ENCODE results near the gene GRIK3. TPM values are rescaled to one million over a fixed set of nuclear protein-coding genes. Genes with fewer than 3 reads are reported as not detected.

The GRIK3 gene
- total and polyA plus RNA-seq, 4 experiments from 2014 or later, result not detected

- Mint-ChIP-seq H3K27me3 (peaks cover 5 to 10% of the 10 kb centered on the region in 2 donors), H3K4me3 (no peak overlapping the region), H3K36me3 (no peaks in the 10 kb centered on the region), H3K27ac (no peak overlapping the region), H3K9me3 (peaks cover 0 to 3% (median 0%) of the 10 kb centered on the region in 8 donors), H3K4me1 (no peaks in the 10 kb centered on the region)
- intact Hi-C loops (cut with micrococcal nuclease), result no loop called here
- ChIA-PET POLR2A (ENCODE audit: partially characterized antibody) (no interaction called here), CTCF (ENCODE audit: partially characterized antibody) (no interaction called here)
- Histone ChIP-seq H3K27me3 (ENCODE audit: insufficient read depth, low read length) (no peaks in the 10 kb centered on the region), H3K4me1 (ENCODE audit: insufficient read depth, low read length) (no peaks in the 10 kb centered on the region), H3K9me3 (ENCODE audit: control insufficient read depth in 1 of 2, low read length in 2 of 2) (no peaks in the 10 kb centered on the region), H3K36me3 (ENCODE audit: insufficient read depth, low read length) (no peaks in the 10 kb centered on the region), H3K27ac (ENCODE audit: low read depth, low read length) (no peak overlapping the region), H3K4me3 (ENCODE audit: low read length in 2 of 2) (no peak overlapping the region)
- DNase-seq, result no peak
Observed at GRCh38 chr1:37058424-37058988, 24.2 kb upstream of the GRIK3 start.

- DNase-seq, result no peak
- no peaks in the 10 kb centered on the region for H3K9me3 ChIP-seq (ENCODE audit: control insufficient read depth in 1 of 2, low read length in 2 of 2)
- no peaks in the 10 kb centered on the region for H3K27me3 ChIP-seq (ENCODE audit: insufficient read depth, low read length)
- H3K9me3 Mint-ChIP-seq, result peaks cover 0 to 3% (median 0%) of the 10 kb centered on the region in 8 donors
- CTCF ChIA-PET (ENCODE audit: partially characterized antibody), result no interaction called here
- no peak overlapping the region for H3K27ac Mint-ChIP-seq
- H3K4me3 ChIP-seq (ENCODE audit: low read length in 2 of 2), result no peak overlapping the region
- no peak overlapping the region for H3K27ac ChIP-seq (ENCODE audit: low read depth, low read length)
- no peak overlapping the region for H3K4me3 Mint-ChIP-seq
- peaks cover 5 to 13% of the 10 kb centered on the region in 2 donors for H3K27me3 Mint-ChIP-seq
- no peaks in the 10 kb centered on the region for H3K4me1 ChIP-seq (ENCODE audit: insufficient read depth, low read length)
- no peaks in the 10 kb centered on the region for H3K36me3 ChIP-seq (ENCODE audit: insufficient read depth, low read length)
- POLR2A ChIA-PET (ENCODE audit: partially characterized antibody), result no interaction called here
- no peaks in the 10 kb centered on the region for H3K4me1 Mint-ChIP-seq
- intact Hi-C loops (cut with micrococcal nuclease), result no loop called here
- no peaks in the 10 kb centered on the region for H3K36me3 Mint-ChIP-seq
Observed at GRCh38 chr1:37056325-37056724, 22.0 kb upstream of the GRIK3 start.

- intact Hi-C loops (cut with micrococcal nuclease), result no loop called here
- Mint-ChIP-seq H3K27me3 (peaks cover 0 to 8% of the 10 kb centered on the region in 2 donors), H3K9me3 (peaks cover 0 to 2% (median 0%) of the 10 kb centered on the region in 8 donors), H3K4me3 (no peak overlapping the region), H3K27ac (no peak overlapping the region), H3K4me1 (no peaks in the 10 kb centered on the region), H3K36me3 (no peaks in the 10 kb centered on the region)
- DNase-seq, result no peak
- H3K9me3 ChIP-seq (ENCODE audit: control insufficient read depth in 1 of 2, low read length in 2 of 2), result no peaks in the 10 kb centered on the region
- ChIA-PET CTCF (ENCODE audit: partially characterized antibody) (no interaction called here), POLR2A (ENCODE audit: partially characterized antibody) (no interaction called here)
- no peaks in the 10 kb centered on the region for H3K27me3 ChIP-seq (ENCODE audit: insufficient read depth, low read length)
- no peaks in the 10 kb centered on the region for H3K4me1 ChIP-seq (ENCODE audit: insufficient read depth, low read length)
- H3K36me3 ChIP-seq (ENCODE audit: insufficient read depth, low read length), result no peaks in the 10 kb centered on the region
- H3K27ac ChIP-seq (ENCODE audit: low read depth, low read length), result no peak overlapping the region
- H3K4me3 ChIP-seq (ENCODE audit: low read length in 2 of 2), result no peak overlapping the region
Observed at GRCh38 chr1:37055631-37056030, 21.3 kb upstream of the GRIK3 start.

- intact Hi-C loops (cut with micrococcal nuclease), result no loop called here
- Mint-ChIP-seq H3K4me3 (no peak overlapping the region), H3K4me1 (no peaks in the 10 kb centered on the region), H3K36me3 (no peaks in the 10 kb centered on the region), H3K27ac (no peak overlapping the region), H3K9me3 (peaks cover 0 to 2% (median 0%) of the 10 kb centered on the region in 8 donors), H3K27me3 (peaks cover 3 to 8% of the 10 kb centered on the region in 2 donors)
- H3K4me3 ChIP-seq (ENCODE audit: low read length in 2 of 2), result no peak overlapping the region
- H3K9me3 ChIP-seq (ENCODE audit: control insufficient read depth in 1 of 2, low read length in 2 of 2), result no peaks in the 10 kb centered on the region
- H3K36me3 ChIP-seq (ENCODE audit: insufficient read depth, low read length), result no peaks in the 10 kb centered on the region
- H3K27me3 ChIP-seq (ENCODE audit: insufficient read depth, low read length), result no peaks in the 10 kb centered on the region
- DNase-seq, result no peak
- H3K4me1 ChIP-seq (ENCODE audit: insufficient read depth, low read length), result no peaks in the 10 kb centered on the region
- CTCF ChIA-PET (ENCODE audit: partially characterized antibody), result no interaction called here
- POLR2A ChIA-PET (ENCODE audit: partially characterized antibody), result no interaction called here
- no peak overlapping the region for H3K27ac ChIP-seq (ENCODE audit: low read depth, low read length)
Observed at GRCh38 chr1:37053173-37053572, 18.9 kb upstream of the GRIK3 start.

- intact Hi-C loops (cut with micrococcal nuclease), result no loop called here
- CTCF ChIA-PET (ENCODE audit: partially characterized antibody), result no interaction called here
- Mint-ChIP-seq H3K27ac (no peak overlapping the region), H3K27me3 (peaks cover 3 to 8% of the 10 kb centered on the region in 2 donors), H3K9me3 (peaks cover 0 to 2% (median 0%) of the 10 kb centered on the region in 8 donors), H3K4me1 (no peaks in the 10 kb centered on the region), H3K4me3 (no peak overlapping the region), H3K36me3 (no peaks in the 10 kb centered on the region)
- Histone ChIP-seq H3K27ac (ENCODE audit: low read depth, low read length) (no peak overlapping the region), H3K27me3 (ENCODE audit: insufficient read depth, low read length) (no peaks in the 10 kb centered on the region), H3K36me3 (ENCODE audit: insufficient read depth, low read length) (no peaks in the 10 kb centered on the region), H3K9me3 (ENCODE audit: control insufficient read depth in 1 of 2, low read length in 2 of 2) (no peaks in the 10 kb centered on the region), H3K4me1 (ENCODE audit: insufficient read depth, low read length) (no peaks in the 10 kb centered on the region), H3K4me3 (ENCODE audit: low read length in 2 of 2) (no peak overlapping the region)
- POLR2A ChIA-PET (ENCODE audit: partially characterized antibody), result no interaction called here
- no peak for DNase-seq
Observed at GRCh38 chr1:37052120-37052519, 17.8 kb upstream of the GRIK3 start.

GRCh38 chr1:37051346-37051745 is 17.0 kb upstream of the GRIK3 start:
- no peak for DNase-seq
- intact Hi-C loops (cut with micrococcal nuclease), result no loop called here
- peaks cover 0 to 2% (median 0%) of the 10 kb centered on the region in 8 donors for H3K9me3 Mint-ChIP-seq
- no peak overlapping the region for H3K4me3 Mint-ChIP-seq
- Histone ChIP-seq H3K9me3 (ENCODE audit: control insufficient read depth in 1 of 2, low read length in 2 of 2) (no peaks in the 10 kb centered on the region), H3K36me3 (ENCODE audit: insufficient read depth, low read length) (no peaks in the 10 kb centered on the region), H3K27me3 (ENCODE audit: insufficient read depth, low read length) (no peaks in the 10 kb centered on the region), H3K27ac (ENCODE audit: low read depth, low read length) (no peak overlapping the region), H3K4me1 (ENCODE audit: insufficient read depth, low read length) (no peaks in the 10 kb centered on the region), H3K4me3 (ENCODE audit: low read length in 2 of 2) (no peak overlapping the region)
- CTCF ChIA-PET (ENCODE audit: partially characterized antibody), result no interaction called here
- POLR2A ChIA-PET (ENCODE audit: partially characterized antibody), result no interaction called here
- no peaks in the 10 kb centered on the region for H3K36me3 Mint-ChIP-seq
- no peak overlapping the region for H3K27ac Mint-ChIP-seq
- H3K27me3 Mint-ChIP-seq, result peaks cover 3 to 10% of the 10 kb centered on the region in 2 donors
- no peaks in the 10 kb centered on the region for H3K4me1 Mint-ChIP-seq

- no peak for DNase-seq
- CTCF ChIA-PET (ENCODE audit: partially characterized antibody), result no interaction called here
- H3K27me3 Mint-ChIP-seq, result peaks cover 8 to 20% of the 10 kb centered on the region in 2 donors
- POLR2A ChIA-PET (ENCODE audit: partially characterized antibody), result no interaction called here
- Histone ChIP-seq H3K36me3 (ENCODE audit: insufficient read depth, low read length) (no peaks in the 10 kb centered on the region), H3K27me3 (ENCODE audit: insufficient read depth, low read length) (no peaks in the 10 kb centered on the region), H3K9me3 (ENCODE audit: control insufficient read depth in 1 of 2, low read length in 2 of 2) (no peaks in the 10 kb centered on the region), H3K4me3 (ENCODE audit: low read length in 2 of 2) (no peak overlapping the region), H3K27ac (ENCODE audit: low read depth, low read length) (no peak overlapping the region), H3K4me1 (ENCODE audit: insufficient read depth, low read length) (no peaks in the 10 kb centered on the region)
- H3K4me3 Mint-ChIP-seq, result no peak overlapping the region
- H3K27ac Mint-ChIP-seq, result no peak overlapping the region
- no peaks in the 10 kb centered on the region for H3K4me1 Mint-ChIP-seq
- H3K9me3 Mint-ChIP-seq, result no peaks in the 10 kb centered on the region
- intact Hi-C loops (cut with micrococcal nuclease), result no loop called here
- H3K36me3 Mint-ChIP-seq, result no peaks in the 10 kb centered on the region
Observed at GRCh38 chr1:37047542-37047941, 13.2 kb upstream of the GRIK3 start.

- no peaks in the 10 kb centered on the region for H3K36me3 Mint-ChIP-seq
- ChIA-PET POLR2A (ENCODE audit: partially characterized antibody) (no interaction called here), CTCF (ENCODE audit: partially characterized antibody) (no interaction called here)
- Histone ChIP-seq H3K27me3 (ENCODE audit: insufficient read depth, low read length) (no peaks in the 10 kb centered on the region), H3K27ac (ENCODE audit: low read depth, low read length) (no peak overlapping the region), H3K4me1 (ENCODE audit: insufficient read depth, low read length) (no peaks in the 10 kb centered on the region), H3K4me3 (ENCODE audit: low read length in 2 of 2) (no peak overlapping the region), H3K36me3 (ENCODE audit: insufficient read depth, low read length) (no peaks in the 10 kb centered on the region), H3K9me3 (ENCODE audit: control insufficient read depth in 1 of 2, low read length in 2 of 2) (no peaks in the 10 kb centered on the region)
- H3K9me3 Mint-ChIP-seq, result no peaks in the 10 kb centered on the region
- peaks cover 31 to 50% of the 10 kb centered on the region in 2 donors for H3K27me3 Mint-ChIP-seq
- intact Hi-C loops (cut with micrococcal nuclease), result no loop called here
- no peak overlapping the region for H3K27ac Mint-ChIP-seq
- H3K4me1 Mint-ChIP-seq, result peaks cover 0 to 4% (median 0%) of the 10 kb centered on the region in 4 donors
- H3K4me3 Mint-ChIP-seq, result no peak overlapping the region
- no peak for DNase-seq
Observed at GRCh38 chr1:37043101-37043500, 8.8 kb upstream of the GRIK3 start.
